A673 (cell line): ENCODE results near the gene CCDC102A. TPM values are rescaled to one million over a fixed set of nuclear protein-coding genes. Genes with fewer than 3 reads are reported as not detected.

Experiments
- BruUV-seq: library from RNA; stranded (reverse); fragments of 400-500 nt; replicated peaks from 2 replicates; lab custom pipeline; 2021; lab: Mats Ljungman, UMichigan
- CTCF ChIA-PET: fragments of 300-600 bp; sonication (Branson Sonifier 250); formaldehyde crosslinking; loops from one replicate; lab custom pipeline; 2022; ENCODE audit warnings: antibody characterized with exemption; lab: Charles Lee
- POLR2A ChIA-PET: fragments of 300-600 bp; sonication (Branson Sonifier 250); formaldehyde crosslinking; loops from one replicate; lab custom pipeline; 2022; ENCODE audit warnings: antibody characterized with exemption; ENCODE audit not compliant: low non-redundant PET; lab: Charles Lee
- DNase-seq: peaks from one replicate; pipeline ENCODE4 v3.0.0-alpha.2; 2015; ENCODE audit warnings: low spot score
- H3K27ac ChIP-seq: fragments of 200-600 bp; sonication (generic); 2 replicates; pipeline ENCODE4 v1.5.1; 2016; ENCODE audit warnings: mixed run types, low read depth, mild to moderate bottlenecking, mixed read lengths, antibody characterized with exemption, low read length; ENCODE audit not compliant: poor library complexity, severe bottlenecking
- H3K27me3 ChIP-seq: fragments of 200-600 bp; sonication (generic); replicated peaks from 2 replicates; pipeline ENCODE4 v1.6.1; 2017; ENCODE audit warnings: mixed run types, low read depth, mild to moderate bottlenecking, mixed read lengths, antibody characterized with exemption, low read length; ENCODE audit not compliant: insufficient read depth, poor library complexity
- H3K36me3 ChIP-seq: fragments of 200-600 bp; sonication (generic); 2 replicates; pipeline ENCODE4 v1.6.1; 2016; ENCODE audit warnings: mixed run types, mild to moderate bottlenecking, mixed read lengths, antibody characterized with exemption, low read length; ENCODE audit not compliant: insufficient read depth, poor library complexity, severe bottlenecking
- H3K4me1 ChIP-seq: fragments of 200-600 bp; sonication (generic); 2 replicates; pipeline ENCODE4 v1.6.1; 2017; ENCODE audit warnings: mixed run types, mild to moderate bottlenecking, mixed read lengths, antibody characterized with exemption, low read length; ENCODE audit not compliant: insufficient read depth, poor library complexity, severe bottlenecking
- H3K4me3 ChIP-seq: fragments of 200-600 bp; sonication (generic); 2 replicates; pipeline ENCODE4 v1.5.1; 2016; ENCODE audit warnings: low read depth, mixed run types, mild to moderate bottlenecking, mixed read lengths, low read length; ENCODE audit not compliant: poor library complexity, severe bottlenecking
- H3K9me3 ChIP-seq: fragments of 200-600 bp; sonication (generic); 2 replicates; pipeline ENCODE4 v1.6.1; 2016; ENCODE audit warnings: mixed run types, low read depth, mild to moderate bottlenecking, mixed read lengths, antibody characterized with exemption, low read length; ENCODE audit not compliant: poor library complexity, severe bottlenecking
- CTCF ChIP-seq: fragments of 300-800, 200-600 bp; sonication (generic); conservative IDR thresholded peaks from 2 replicates; pipeline ENCODE4 v1.5.1; 2017; ENCODE audit warnings: low read depth, mild to moderate bottlenecking, antibody characterized with exemption, low read length, moderate library complexity, mixed read lengths
- EZH2 ChIP-seq: fragments of 200-600 bp; sonication (generic); IDR thresholded peaks from 2 replicates; pipeline ENCODE4 v1.6.1; 2017; ENCODE audit warnings: borderline replicate concordance, low read depth, mild to moderate bottlenecking, mixed read lengths, antibody characterized with exemption, low read length; ENCODE audit not compliant: poor library complexity, severe bottlenecking
- intact Hi-C: fragments of 100-400 bp; cut with micrococcal nuclease; formaldehyde crosslinking; loops from one replicate; pipeline ENCODE4 v1.10.0; 2022; ENCODE audit not compliant: unreplicated experiment
- total RNA-seq: library from RNA; stranded (reverse); gene quantifications from 2 replicates; pipeline ENCODE4 v1.2.3, GENCODE V29; 2021

CCDC102A gene
- total RNA-seq, 1 experiment from 2014 or later, result 10.3 TPM

GRCh38 chr16:57540387-57540786, 4.0 kb upstream of the CCDC102A start:
- no peak for DNase-seq
- intact Hi-C loops, result no loop called here
- H3K9me3 ChIP-seq, result no peaks in the 10 kb centered on the region
- no peaks in the 10 kb centered on the region for H3K36me3 ChIP-seq
- H3K4me3 ChIP-seq, result no peak overlapping the region
- H3K27ac ChIP-seq, result no peak overlapping the region
- POLR2A ChIA-PET, result no interaction called here
- no TSS peak for BruUV-seq
- CTCF ChIA-PET, result no interaction called here
- peaks cover 7% of the 10 kb centered on the region for H3K4me1 ChIP-seq
- TF ChIP-seq EZH2 (no peak), CTCF (no peak)
- H3K27me3 ChIP-seq, result no peaks in the 10 kb centered on the region

- DNase-seq, result no peak
- Histone ChIP-seq H3K27ac (no peak overlapping the region), H3K27me3 (no peaks in the 10 kb centered on the region), H3K4me3 (no peak overlapping the region), H3K36me3 (no peaks in the 10 kb centered on the region), H3K9me3 (no peaks in the 10 kb centered on the region), H3K4me1 (peaks cover 7% of the 10 kb centered on the region)
- no TSS peak for BruUV-seq
- ChIA-PET POLR2A (no interaction called here), CTCF (no interaction called here)
- TF ChIP-seq EZH2 (no peak), CTCF (no peak)
- intact Hi-C loops, result no loop called here
Observed at GRCh38 chr16:57539072-57539796, 2.9 kb upstream of the CCDC102A start.

- POLR2A ChIA-PET, result no interaction called here
- BruUV-seq, result no TSS peak
Observed at GRCh38 chr16:57538235-57538721, 1.9 kb upstream of the CCDC102A start.

More at GRCh38 chr16:57538235-57538721, 1.9 kb upstream of the CCDC102A start:
- intact Hi-C loops, result no loop called here
- Histone ChIP-seq H3K27ac (no peak overlapping the region), H3K36me3 (no peaks in the 10 kb centered on the region), H3K9me3 (no peaks in the 10 kb centered on the region), H3K4me3 (no peak overlapping the region), H3K4me1 (peaks cover 16% of the 10 kb centered on the region), H3K27me3 (no peaks in the 10 kb centered on the region)
- TF ChIP-seq CTCF, result no peak
- no peak for TF ChIP-seq EZH2
- CTCF ChIA-PET, result no interaction called here
- no peak for DNase-seq
